Epithelial cell of prostate (primary cell): ENCODE results near the gene POU2F2.

ENCODE experiments used
- DNase-seq: peaks from one replicate; pipeline ENCODE4 v3.0.0-alpha.2; 2011; ENCODE audit warnings: low read depth, low spot score
- H3K27ac ChIP-seq: fragments of 450-650 bp; 2 replicates; pipeline ENCODE4 v1.5.1; 2017; ENCODE audit warnings: mild to moderate bottlenecking

Gene POU2F2

DNA sequence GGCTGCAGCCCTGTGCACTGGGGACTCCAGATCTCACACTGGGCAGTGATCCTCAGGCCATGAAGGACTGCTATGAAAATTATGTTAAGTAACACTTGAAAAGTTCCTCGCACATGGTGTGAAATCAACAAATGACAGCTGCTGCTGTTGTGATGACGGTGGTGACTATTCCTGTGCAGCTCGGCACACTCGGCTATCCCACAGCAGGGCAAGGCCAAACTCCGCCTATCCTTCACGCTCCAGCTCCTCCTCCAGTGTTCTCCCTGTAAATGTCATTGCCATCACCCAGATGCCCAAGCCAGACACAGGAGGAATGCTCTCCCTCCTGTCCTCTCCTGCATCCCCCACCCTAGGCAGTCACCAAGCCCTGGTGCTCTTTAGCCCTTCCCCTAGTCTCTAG is 93.6 kb downstream of the POU2F2 start:
- no peak overlapping the region for H3K27ac ChIP-seq
- no peak for DNase-seq

DNA sequence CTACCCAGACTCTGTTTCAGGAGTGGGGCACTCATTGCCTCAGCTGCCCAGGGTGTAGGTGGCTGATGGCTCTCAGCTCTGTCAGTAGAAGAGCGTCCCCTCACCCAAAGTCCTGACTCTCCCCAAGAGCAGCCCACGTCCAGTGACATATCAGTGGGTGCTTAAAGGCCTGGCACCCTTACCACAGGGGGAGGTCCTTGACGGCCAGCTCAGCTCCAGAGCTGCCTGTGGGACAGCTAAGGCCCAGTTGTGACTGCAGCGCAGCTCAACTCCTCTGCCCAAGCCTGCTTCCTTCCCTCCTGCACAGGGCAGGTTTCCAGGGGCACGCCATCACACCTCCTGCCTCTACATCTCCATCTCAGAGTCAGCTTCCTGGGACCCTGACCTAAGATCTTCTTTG is 94.6 kb downstream of the POU2F2 start:
- no peak overlapping the region for H3K27ac ChIP-seq
- DNase-seq, result no peak
